Naive thymus-derived CD8-positive, alpha-beta T cell (primary cell): Measurements from ENCODE around the gene COL15A1. TPM values are rescaled to one million over a fixed set of nuclear protein-coding genes. Genes with fewer than 3 reads are reported as not detected.

Experiments used
- ATAC-seq, 2 donors: fragments of 150-1000 bp; cut with Tn5 transposase in 1 of 2; sonication (Bioruptor Pico), chemical (Tn5 transposase) in 1 of 2; 1 replicate in 1 of 2; 2 replicates in 1 of 2; pipeline ENCODE4 v1.10.0; 2021; ENCODE audit warnings: mild to moderate bottlenecking in 2 of 2, moderate library complexity in 2 of 2
- POLR2A ChIA-PET: fragments of 350-600 bp; sonication (Branson Sonifier 250); formaldehyde crosslinking; loops from one replicate; lab custom pipeline; 2021; ENCODE audit warnings: antibody characterized with exemption; lab: Charles Lee
- DNase-seq, 10 donors: peaks; one replicate each; pipeline versions ENCODE4 v3.0.0 to v3.0.0-alpha.2; 2020 to 2022
- H3K27ac Mint-ChIP-seq, 10 donors: one replicate each; pipeline ENCODE4 v1.8.0; 2020 to 2022; ENCODE audit warnings: mild to moderate bottlenecking in 10 of 10, mixed read lengths in 10 of 10, moderate library complexity in 4 of 10, inconsistent platforms in 1 of 10
- H3K27me3 Mint-ChIP-seq, 5 donors: one replicate each; pipeline ENCODE4 v1.8.0; 2021 to 2022; ENCODE audit warnings: mixed read lengths in 5 of 5
- H3K36me3 Mint-ChIP-seq, 3 donors: one replicate each; pipeline ENCODE4 v1.8.0; 2020 to 2022; ENCODE audit warnings: mixed read lengths in 3 of 3, mild to moderate bottlenecking in 2 of 3, inconsistent platforms in 1 of 3
- H3K4me1 Mint-ChIP-seq, 4 donors: one replicate each; pipeline ENCODE4 v1.8.0; 2021 to 2022; ENCODE audit warnings: mixed read lengths in 4 of 4
- H3K4me3 Mint-ChIP-seq, 10 donors: one replicate each; pipeline ENCODE4 v1.8.0; 2020 to 2022; ENCODE audit warnings: mild to moderate bottlenecking in 10 of 10, mixed read lengths in 10 of 10, moderate library complexity in 6 of 10, inconsistent platforms in 1 of 10
- H3K9me3 Mint-ChIP-seq, 9 donors: one replicate each; pipeline ENCODE4 v1.8.0; 2020 to 2022; ENCODE audit warnings: mixed read lengths in 9 of 9, mild to moderate bottlenecking in 3 of 9, inconsistent platforms in 1 of 9, moderate library complexity in 1 of 9
- polyA plus RNA-seq, 3 donors: library from polyadenylated mRNA; unstranded; fragments of 300-500 nt; fragmentation: Illumina TruSeq; gene quantifications; one replicate each; pipeline ENCODE4 v1.2.3, GENCODE V29; 2021
- total RNA-seq, 8 experiments: library from RNA in 2 of 8; stranded (reverse) in 2 of 8; gene quantifications; one replicate each; pipeline ENCODE4 v1.2.3 and lab custom pipeline; 2021 to 2026

COL15A1 gene
- total and polyA plus RNA-seq, 5 experiments from 2014 or later = not detected

DNA sequence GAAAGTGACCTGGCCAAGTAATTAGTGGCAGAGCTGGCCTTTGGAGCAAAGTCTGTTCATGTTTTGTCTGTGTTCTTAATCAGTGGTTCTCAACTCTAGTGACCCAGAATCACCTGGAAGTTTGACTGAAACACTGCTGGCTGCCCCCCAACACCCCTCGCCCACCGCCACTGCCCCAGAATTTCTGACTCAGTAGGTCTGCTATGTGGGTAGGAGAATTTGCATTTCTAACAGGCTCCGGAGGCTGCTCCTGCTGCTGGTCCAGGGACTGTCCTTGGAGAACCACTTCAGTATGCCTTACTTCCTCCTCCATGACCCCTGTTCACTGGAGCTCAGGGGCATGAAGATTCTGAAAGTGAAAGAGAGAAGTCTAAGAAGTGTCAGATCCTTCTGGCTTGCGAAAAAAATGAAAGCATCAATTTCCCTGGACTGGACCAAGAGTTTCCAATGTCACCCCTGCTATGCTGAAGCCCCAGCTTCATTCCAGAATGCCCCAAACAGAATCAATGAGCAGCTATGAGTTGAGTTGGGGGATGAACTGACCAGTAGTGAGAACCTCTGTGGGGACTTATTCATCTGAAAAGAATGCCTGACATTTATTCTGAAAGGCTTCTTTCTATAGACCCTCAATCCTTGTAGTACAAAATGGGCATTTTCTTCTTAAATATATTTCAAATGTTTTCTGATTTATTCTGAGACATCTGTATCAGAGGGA is 20.8 kb upstream of the COL15A1 start:
- H3K4me3 Mint-ChIP-seq = no peak overlapping the region
- no peaks in the 10 kb centered on the region for H3K9me3 Mint-ChIP-seq
- POLR2A ChIA-PET = no interaction called here
- H3K4me1 Mint-ChIP-seq = peaks cover 0 to 2% (median 0%) of the 10 kb centered on the region in 4 donors
- no peaks in the 10 kb centered on the region for H3K36me3 Mint-ChIP-seq
- peak overlapping the region in 1 of 10 donors; percentile 15 for H3K27ac Mint-ChIP-seq
- DNase-seq (no peak), ATAC-seq (no peak)
- peaks cover 0 to 16% (median 3%) of the 10 kb centered on the region in 5 donors for H3K27me3 Mint-ChIP-seq

- Mint-ChIP-seq H3K4me3 (no peak overlapping the region), H3K27me3 (peaks cover 0 to 16% (median 3%) of the 10 kb centered on the region in 5 donors), H3K27ac (no peak overlapping the region), H3K9me3 (no peaks in the 10 kb centered on the region), H3K36me3 (no peaks in the 10 kb centered on the region), H3K4me1 (peaks cover 0 to 2% (median 0%) of the 10 kb centered on the region in 4 donors)
- DNase-seq (no peak), ATAC-seq (no peak)
- POLR2A ChIA-PET = no interaction called here
Observed at GRCh38 chr9:98923451-98924123, 20.1 kb upstream of the COL15A1 start.

DNA sequence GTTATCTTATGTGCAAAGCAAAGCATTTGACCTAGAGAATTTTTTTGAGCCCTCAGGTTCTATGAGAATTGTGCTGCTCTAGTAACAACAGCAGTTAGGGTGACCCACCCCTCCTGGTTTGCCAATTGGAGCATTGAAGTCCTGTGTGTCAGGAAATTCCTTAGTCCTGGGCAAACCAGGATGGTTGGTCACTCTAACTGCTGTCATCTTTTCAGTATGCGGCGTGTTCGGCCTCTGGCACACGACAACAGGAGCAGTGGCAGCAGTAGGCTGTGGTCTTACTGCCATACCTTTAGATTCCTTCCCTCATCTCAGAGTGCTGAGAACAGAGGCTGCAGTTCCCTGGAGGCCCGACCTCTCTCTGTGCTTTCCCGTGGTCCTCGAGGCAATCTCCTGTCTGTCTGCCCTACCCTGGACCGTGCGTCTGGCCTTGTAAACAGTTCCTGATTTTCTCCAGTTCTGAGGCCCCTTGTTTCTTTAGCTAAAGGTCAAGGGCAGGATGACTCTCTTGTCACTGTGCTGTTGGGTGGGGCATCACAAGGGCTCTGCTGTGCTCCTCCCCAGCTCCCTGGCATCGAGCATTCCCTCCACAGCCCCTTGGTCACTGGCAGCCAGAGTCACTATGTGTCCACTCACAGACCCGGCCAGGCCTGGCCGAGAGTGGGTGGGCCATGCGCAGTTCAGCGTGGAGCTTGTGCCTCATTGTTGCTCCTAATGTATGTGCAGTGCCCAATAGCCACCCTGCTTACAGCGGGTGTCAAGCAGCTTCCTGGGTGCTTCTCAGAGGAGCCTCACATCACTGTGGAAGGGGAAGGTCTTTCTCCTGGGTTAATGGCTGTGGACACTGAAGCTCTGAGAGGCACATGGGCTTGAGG is 18.5 kb upstream of the COL15A1 start:
- POLR2A ChIA-PET = no interaction called here

DNA sequence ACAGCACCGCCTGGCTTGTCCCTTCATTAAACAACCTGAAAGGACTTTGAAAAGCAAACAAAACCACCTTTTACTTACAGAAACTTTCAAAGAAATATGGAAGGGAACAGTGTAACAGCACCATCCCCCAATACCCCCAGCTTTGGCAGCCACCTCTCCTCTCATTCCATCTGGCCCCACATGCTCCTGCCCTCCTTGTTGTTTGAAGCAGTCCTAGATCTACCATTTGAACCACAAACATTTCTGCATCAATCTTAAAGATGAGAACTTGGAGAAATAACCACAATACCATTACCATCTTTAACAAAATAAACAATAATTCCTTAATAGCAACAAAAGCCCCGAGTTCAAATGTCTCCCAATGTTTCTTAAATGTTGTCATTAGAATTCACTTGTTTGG is 17.8 kb upstream of the COL15A1 start:
- no peak for ATAC-seq
- POLR2A ChIA-PET = no interaction called here
- no peaks in the 10 kb centered on the region for H3K9me3 Mint-ChIP-seq

More for the DNA sequence above, 18.5 kb upstream of the COL15A1 start:
- Mint-ChIP-seq H3K4me1 (peaks cover 0 to 2% (median 0%) of the 10 kb centered on the region in 4 donors), H3K27ac (no peak overlapping the region), H3K27me3 (peaks cover 0 to 16% (median 4%) of the 10 kb centered on the region in 5 donors), H3K4me3 (no peak overlapping the region), H3K36me3 (no peaks in the 10 kb centered on the region), H3K9me3 (no peaks in the 10 kb centered on the region)
- ATAC-seq (no peak), DNase-seq (no peak)

GRCh38 chr9:98927724-98928123 is 16.0 kb upstream of the COL15A1 start:
- no peak for ATAC-seq

More for the DNA sequence above, 17.8 kb upstream of the COL15A1 start:
- H3K27me3 Mint-ChIP-seq = peaks cover 0 to 16% (median 4%) of the 10 kb centered on the region in 5 donors
- peaks cover 0 to 2% (median 0%) of the 10 kb centered on the region in 4 donors for H3K4me1 Mint-ChIP-seq
- H3K36me3 Mint-ChIP-seq = no peaks in the 10 kb centered on the region
- H3K27ac Mint-ChIP-seq = no peak overlapping the region
- no peak overlapping the region for H3K4me3 Mint-ChIP-seq
- no peak for DNase-seq

GRCh38 chr9:98929071-98929470 is 14.6 kb upstream of the COL15A1 start:
- ATAC-seq = no peak
- H3K9me3 Mint-ChIP-seq = no peaks in the 10 kb centered on the region
- no peak overlapping the region for H3K4me3 Mint-ChIP-seq
- peaks cover 0 to 16% (median 6%) of the 10 kb centered on the region in 5 donors for H3K27me3 Mint-ChIP-seq
- DNase-seq = no peak
- peaks cover 0 to 2% (median 0%) of the 10 kb centered on the region in 4 donors for H3K4me1 Mint-ChIP-seq
- POLR2A ChIA-PET = no interaction called here
- no peak overlapping the region for H3K27ac Mint-ChIP-seq
- H3K36me3 Mint-ChIP-seq = no peaks in the 10 kb centered on the region

More at GRCh38 chr9:98927724-98928123, 16.0 kb upstream of the COL15A1 start:
- peaks cover 0 to 16% (median 4%) of the 10 kb centered on the region in 5 donors for H3K27me3 Mint-ChIP-seq
- no peaks in the 10 kb centered on the region for H3K9me3 Mint-ChIP-seq
- no peaks in the 10 kb centered on the region for H3K36me3 Mint-ChIP-seq
- H3K27ac Mint-ChIP-seq = no peak overlapping the region
- POLR2A ChIA-PET = no interaction called here
- no peak for DNase-seq
- H3K4me1 Mint-ChIP-seq = peaks cover 0 to 2% (median 0%) of the 10 kb centered on the region in 4 donors
- no peak overlapping the region for H3K4me3 Mint-ChIP-seq

- ATAC-seq (no peak), DNase-seq (no peak)
- Mint-ChIP-seq H3K9me3 (no peaks in the 10 kb centered on the region), H3K36me3 (no peaks in the 10 kb centered on the region), H3K4me3 (no peak overlapping the region), H3K27me3 (peaks cover 3 to 22% (median 9%) of the 10 kb centered on the region in 5 donors), H3K4me1 (peaks cover 0 to 2% (median 0%) of the 10 kb centered on the region in 4 donors), H3K27ac (no peak overlapping the region)
- POLR2A ChIA-PET = no interaction called here
Observed at GRCh38 chr9:98929895-98930341, 13.8 kb upstream of the COL15A1 start.

GRCh38 chr9:98930792-98931191 is 12.9 kb upstream of the COL15A1 start:
- Mint-ChIP-seq H3K4me3 (no peak overlapping the region), H3K27me3 (peaks cover 3 to 22% (median 6%) of the 10 kb centered on the region in 5 donors), H3K36me3 (no peaks in the 10 kb centered on the region), H3K4me1 (no peaks in the 10 kb centered on the region), H3K27ac (no peak overlapping the region), H3K9me3 (no peaks in the 10 kb centered on the region)
- DNase-seq = no peak
- POLR2A ChIA-PET = no interaction called here
- ATAC-seq = no peak

DNA sequence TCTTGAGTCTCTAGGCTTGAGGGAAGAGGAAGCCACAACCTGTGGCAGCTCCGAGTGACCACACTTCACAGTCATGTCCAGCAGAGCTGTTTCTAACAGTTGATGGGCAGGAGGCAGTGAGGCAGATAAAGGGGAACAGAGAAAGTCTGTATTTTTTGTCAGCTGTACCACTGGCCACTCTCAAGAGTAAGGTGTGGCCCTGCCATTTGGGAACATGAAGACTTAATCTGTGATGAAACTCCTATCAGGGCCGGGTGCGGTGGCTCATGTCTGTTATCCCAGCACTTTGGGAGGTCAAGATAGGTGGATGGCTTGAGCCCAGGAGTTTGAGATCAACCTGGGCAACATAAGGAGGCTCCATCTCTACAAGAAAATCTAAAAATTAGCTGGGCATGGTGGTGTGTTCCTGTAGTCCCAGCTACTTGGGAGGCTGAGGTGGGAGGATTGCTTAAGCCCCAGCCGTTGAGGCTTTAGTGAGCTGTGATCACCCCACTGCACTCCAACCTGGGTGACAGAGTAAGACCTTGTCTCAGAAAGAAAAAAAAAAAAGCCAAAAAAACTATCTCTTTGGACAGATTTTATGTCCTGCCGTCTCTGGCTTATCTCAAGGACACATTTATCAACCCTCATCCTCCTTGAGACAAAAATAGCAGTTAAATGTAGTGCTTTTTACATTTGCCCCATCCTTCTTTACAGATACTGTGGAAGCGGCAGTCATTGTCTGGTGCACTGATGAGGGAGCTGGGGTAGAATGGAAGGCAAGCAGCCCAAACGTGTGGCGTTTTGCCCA is 11.9 kb upstream of the COL15A1 start:
- peaks cover 2 to 23% (median 6%) of the 10 kb centered on the region in 5 donors for H3K27me3 Mint-ChIP-seq
- no peak overlapping the region for H3K27ac Mint-ChIP-seq
- H3K4me3 Mint-ChIP-seq = no peak overlapping the region
- H3K36me3 Mint-ChIP-seq = no peaks in the 10 kb centered on the region
- H3K9me3 Mint-ChIP-seq = no peaks in the 10 kb centered on the region
- POLR2A ChIA-PET = no interaction called here
- DNase-seq (no peak), ATAC-seq (no peak)
- H3K4me1 Mint-ChIP-seq = no peaks in the 10 kb centered on the region

GRCh38 chr9:98933185-98933584 is 10.5 kb upstream of the COL15A1 start:
- no peak for DNase-seq
- Mint-ChIP-seq H3K27me3 (peaks cover 5 to 34% (median 10%) of the 10 kb centered on the region in 5 donors), H3K9me3 (no peaks in the 10 kb centered on the region), H3K4me1 (no peaks in the 10 kb centered on the region), H3K4me3 (no peak overlapping the region), H3K36me3 (no peaks in the 10 kb centered on the region), H3K27ac (no peak overlapping the region)
- no peak for ATAC-seq
- POLR2A ChIA-PET = no interaction called here

DNA sequence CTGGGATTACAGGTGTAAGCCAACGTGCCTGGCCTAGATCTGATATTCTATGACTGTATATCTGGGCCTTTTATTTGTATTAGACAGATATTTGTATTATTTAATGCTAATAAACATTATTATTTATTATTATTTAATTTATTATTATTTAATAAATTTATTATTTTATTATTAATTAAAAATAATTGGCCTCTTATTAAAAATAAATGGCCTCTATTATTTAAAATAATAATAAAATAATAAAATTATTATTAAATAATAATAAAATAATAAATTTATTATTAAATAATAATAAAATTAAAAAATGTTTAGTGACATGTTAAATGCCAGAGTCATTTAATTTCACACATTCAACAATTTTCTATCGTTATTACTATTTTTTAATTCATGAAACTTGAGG is 9.8 kb upstream of the COL15A1 start:
- Mint-ChIP-seq H3K27ac (no peak overlapping the region), H3K4me3 (no peak overlapping the region), H3K27me3 (peaks cover 8 to 41% (median 16%) of the 10 kb centered on the region in 5 donors), H3K9me3 (no peaks in the 10 kb centered on the region), H3K36me3 (no peaks in the 10 kb centered on the region), H3K4me1 (no peaks in the 10 kb centered on the region)
- POLR2A ChIA-PET = no interaction called here
- ATAC-seq (no peak), DNase-seq (no peak)

- no peaks in the 10 kb centered on the region for H3K9me3 Mint-ChIP-seq
- POLR2A ChIA-PET = no interaction called here
- peaks cover 9 to 52% (median 20%) of the 10 kb centered on the region in 5 donors for H3K27me3 Mint-ChIP-seq
- H3K27ac Mint-ChIP-seq = no peak overlapping the region
- DNase-seq (no peak), ATAC-seq (no peak)
- no peak overlapping the region for H3K4me3 Mint-ChIP-seq
- H3K36me3 Mint-ChIP-seq = no peaks in the 10 kb centered on the region
- H3K4me1 Mint-ChIP-seq = no peaks in the 10 kb centered on the region
Observed at GRCh38 chr9:98935071-98935505, 8.6 kb upstream of the COL15A1 start.
